Measurements from ENCODE around the gene LSS.
A peak's percentile ranks its signal among the peaks of the same experiment; 100 is the strongest.
"Not testable (repeated sequence)": the region's sequence is repeated elsewhere in the genome, so short reads cannot be mapped to it uniquely, and the experiment has no call there.

The LSS gene

DNA sequence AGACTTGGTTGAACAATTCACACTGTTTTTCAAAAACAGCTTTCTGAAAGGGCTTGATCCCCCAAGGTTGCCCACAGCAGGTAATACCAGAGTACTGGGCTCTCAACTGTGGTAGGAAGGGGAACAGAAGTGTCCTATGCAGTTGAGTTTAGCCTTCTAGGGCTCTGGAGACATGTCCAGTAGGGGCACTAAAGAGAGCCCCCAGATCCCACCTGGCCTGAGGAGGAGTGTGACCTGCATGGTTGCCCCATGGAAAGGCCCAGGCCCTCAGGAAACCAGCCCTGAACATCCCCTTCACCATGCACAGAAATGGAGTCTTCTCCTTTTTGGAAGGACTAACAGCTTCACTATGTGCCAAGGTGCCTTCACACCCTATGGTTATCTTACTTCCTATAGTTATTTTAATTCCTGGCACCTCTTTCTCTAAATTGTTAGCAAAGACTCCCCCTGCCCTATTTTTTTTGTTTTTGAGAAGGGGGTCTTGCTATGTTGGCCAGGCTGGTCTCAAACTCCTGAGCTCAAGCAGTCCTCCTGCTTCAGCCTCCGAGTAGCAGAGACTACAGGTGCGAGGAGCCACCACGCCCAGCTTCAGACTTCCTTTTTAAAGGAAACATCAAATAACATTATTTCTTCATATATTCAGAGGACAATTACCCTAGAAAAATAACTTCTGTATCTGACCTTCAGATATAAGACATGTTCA, 16.8 kb upstream of the LSS start:
- DNase-seq: no peak

DNA sequence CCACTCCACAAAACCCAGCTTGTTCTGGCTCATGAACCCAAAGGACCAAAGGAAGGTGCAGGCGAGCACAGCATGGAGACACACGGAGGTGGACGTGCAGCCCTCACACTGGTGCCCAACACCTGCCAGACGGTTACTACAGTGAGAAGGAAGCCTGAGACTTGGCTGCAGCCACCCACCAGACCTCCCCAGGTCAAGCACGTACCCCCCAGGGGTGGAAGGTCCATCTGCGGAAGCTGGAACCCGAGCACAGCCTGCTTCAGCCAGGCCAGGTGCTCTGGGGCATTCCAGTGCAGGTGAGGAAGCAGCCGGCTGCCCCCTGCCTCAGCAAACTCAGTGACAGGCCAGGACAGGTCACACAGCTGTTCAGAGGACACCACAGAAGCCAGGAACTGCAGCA, 16.0 kb upstream of the LSS start:
- no peak for DNase-seq

DNA sequence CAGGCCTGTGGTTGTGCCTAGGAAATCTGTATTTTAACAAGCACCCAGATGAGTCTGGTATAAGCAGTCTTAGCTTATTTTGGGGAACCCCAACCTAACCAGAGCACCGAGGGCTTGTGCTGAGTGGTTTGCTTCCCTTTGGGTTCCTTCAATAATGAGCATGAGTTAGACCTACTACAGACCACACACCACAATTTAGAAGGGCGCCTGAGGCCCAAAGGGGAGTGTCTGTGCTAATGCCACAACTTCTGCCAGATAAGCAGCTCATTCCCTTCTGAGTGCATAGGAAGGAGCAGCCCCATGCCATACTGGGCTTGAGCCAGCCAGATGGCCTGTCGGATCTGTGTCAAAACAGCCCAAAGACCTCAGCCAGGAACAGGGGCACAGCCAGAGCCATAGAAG, 15.4 kb upstream of the LSS start:
- no peak for DNase-seq

DNA sequence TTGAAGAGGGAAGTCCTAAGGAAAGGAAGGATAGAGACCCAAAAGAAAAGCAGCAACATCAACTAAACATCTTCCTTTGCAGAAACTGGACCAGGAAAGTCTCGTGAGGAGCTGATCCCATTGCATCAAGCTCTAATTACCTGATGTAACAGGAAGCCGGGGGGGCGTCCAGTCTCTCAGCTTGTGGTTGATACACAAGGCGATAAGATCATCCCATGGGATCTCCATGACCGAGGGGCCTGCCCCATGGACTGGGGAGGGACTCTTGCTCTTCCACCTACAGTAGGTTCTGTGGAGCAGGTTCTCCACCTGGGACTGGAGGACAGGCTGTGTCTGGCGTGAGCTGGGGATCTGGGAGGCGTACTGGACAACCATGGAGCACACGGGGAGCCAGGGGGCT, 14.8 kb upstream of the LSS start:
- peak in 1 of 3 donors; percentile 8 for DNase-seq

DNA sequence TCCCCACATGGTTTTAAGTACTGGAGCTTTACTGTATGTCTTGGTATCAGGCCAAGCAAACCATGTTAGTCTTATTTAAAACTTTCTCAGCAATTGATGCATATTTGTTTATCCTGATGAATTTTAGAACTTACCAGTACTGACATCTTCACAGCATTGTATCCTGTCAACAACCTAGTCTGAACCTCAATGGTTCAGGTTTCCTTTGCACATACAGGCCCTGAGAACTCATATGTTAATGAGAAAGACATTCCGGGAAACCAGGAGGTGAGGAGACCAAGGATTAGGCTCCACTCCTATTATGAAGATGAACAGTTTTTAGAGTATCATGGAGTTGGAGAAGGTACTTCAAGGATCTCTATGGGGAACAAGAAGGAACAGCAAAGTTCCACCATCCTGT, 13.0 kb upstream of the LSS start:
- DNase-seq: not testable (repeated sequence)

DNA sequence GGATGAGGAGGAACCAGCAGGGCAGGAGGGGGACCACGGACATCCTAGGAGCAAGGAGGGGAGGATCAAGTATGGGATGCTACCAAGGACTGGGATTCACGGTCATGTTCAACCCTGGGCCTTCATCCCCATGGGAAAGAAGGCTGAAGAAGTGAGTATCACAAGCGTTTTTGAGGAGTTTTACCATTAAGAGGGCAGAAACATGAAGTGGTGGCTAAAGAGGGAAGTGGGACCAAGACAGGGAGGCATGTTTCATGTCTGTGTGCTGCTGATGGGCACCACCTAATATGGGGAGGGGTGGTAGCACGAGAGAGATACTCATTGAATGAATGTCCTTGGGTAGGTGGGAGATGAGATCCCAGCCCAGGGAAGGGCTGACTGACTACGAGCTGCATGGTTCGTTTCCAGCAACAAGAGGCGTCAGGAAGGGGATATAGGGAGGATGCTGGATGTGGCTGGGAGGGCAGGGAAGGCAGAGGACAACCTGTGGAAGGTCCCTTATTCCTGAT, 11.3 kb upstream of the LSS start:
- DNase-seq: no peak

DNA sequence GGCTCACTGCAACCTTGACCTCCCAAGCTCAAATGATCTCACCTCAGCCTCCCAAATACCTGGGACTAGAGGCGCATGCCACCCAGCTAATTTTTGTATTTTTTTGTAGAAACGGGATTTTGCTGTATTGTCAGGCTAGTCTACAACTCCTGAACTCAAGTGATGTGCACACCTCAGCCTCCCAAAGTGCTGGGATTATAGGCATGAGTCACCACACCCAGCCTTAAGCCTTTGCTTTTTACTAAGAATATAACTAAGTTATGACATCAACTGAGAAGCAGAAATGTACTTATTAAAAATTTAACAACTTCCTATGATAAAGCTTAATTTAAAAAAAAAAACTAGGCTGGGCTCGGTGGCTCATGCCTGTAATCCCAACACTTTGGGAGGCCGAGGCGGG, 8.9 kb upstream of the LSS start:
- no peak for DNase-seq

DNA sequence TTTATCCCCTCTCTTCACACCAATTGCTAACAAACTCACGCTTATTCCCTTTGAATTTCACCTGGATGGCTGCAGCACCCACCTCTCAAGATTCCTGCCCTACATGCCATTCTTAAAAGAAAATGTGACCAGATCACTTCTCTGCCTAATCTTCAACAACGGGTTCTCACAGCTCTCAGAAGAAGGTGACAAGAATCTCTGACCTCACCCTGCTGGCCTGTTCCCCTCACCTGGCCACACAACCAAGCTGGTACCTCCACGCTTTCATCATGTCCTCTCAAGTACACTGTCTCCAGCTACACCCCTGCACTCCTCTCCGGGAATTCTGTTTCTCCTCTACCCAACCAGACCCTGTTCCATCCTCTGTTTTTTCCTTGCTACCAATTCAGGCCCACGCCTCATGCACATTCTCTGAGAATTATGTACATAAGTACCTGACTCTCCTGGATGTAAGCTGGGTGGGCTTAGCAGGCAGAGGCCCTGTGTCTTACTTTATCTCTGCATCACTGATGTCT, 5.9 kb upstream of the LSS start:
- DNase-seq: no peak

DNA sequence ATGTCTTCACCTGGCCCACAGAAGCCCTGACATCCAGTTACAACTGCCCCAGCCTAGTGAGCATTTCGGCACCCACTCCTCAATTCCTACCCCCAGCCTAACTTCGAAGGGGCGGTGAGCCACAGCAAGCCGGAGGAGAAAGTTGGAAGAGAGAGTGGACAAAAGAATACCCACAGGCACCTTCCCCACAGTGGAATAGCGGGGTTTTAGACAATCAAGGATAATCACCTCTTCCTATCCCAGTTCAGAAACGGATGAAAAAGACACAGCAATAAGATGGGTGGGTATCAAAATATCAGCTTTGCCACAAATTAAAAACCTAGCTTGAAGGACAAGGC, 1.3 kb upstream of the LSS start:
- no peak for DNase-seq

DNA sequence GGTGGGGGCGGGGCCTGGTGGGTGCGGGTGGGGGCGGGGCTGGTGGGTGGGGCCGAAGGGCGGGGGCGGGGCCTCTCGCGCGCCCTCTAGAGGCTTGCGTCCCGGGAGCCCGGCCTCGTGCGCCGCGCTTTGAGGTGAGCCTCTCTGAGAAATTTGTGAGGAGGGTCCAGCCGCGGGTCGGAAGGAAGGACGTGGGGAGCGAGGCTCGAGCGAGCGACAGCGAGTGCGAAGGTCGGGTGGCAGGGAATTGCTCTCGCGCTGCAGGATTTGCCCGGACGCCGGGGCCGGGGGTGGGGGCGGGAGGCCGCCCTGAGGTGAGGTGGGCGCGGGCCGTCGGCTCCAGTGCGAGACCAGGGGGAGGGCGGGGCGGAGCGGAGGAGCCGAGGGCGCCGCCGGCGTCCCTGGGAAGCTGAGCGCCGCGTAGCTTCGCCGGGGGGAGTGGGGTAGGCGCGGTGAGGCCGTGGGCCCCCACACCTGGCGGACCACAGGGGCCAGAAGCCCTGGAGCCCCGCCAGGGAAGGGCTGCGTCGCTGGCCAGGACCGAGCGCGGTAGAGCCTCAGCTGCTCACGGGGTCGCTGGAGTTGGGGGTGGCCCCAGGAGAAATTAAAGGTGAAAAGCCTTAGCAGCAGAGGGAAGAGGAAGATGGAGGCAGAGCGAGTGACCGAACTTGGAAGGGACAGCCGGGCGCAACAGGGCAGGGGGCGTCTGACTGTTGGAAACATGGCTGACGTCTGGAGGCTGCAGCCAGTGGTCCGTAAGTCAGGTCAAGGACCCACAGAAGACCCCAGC, 754 bp upstream of the LSS start:
- peak in 1 of 3 donors; percentile 35 for DNase-seq

DNA sequence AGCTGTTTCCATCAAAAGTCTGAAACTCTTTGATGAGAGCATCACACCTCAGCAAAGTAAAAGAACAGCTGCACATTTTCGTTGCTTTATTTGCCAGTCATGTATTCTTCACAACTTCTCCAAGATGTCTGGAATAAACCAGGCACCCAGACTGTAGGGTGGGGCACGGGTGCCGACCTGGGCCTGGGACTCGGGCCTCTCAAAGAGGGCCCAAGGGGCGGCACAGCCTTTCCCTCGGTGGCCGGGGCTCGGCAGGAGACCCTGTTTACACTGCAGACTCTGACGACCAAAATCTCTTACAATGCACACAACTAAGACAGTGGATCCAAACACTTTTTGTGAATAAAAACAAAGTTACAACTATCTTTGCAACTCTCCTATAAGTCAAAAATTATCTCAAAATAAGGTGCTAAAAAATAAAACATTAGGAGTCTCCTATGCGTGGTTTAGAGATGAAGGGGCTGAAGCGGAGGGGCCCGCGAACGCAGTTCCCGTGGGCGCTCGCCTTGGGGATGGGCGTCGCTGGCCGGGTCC, 696 bp downstream of the LSS start:
- DNase-seq: peak in 2 of 3 donors; percentile 35 to 36

DNA sequence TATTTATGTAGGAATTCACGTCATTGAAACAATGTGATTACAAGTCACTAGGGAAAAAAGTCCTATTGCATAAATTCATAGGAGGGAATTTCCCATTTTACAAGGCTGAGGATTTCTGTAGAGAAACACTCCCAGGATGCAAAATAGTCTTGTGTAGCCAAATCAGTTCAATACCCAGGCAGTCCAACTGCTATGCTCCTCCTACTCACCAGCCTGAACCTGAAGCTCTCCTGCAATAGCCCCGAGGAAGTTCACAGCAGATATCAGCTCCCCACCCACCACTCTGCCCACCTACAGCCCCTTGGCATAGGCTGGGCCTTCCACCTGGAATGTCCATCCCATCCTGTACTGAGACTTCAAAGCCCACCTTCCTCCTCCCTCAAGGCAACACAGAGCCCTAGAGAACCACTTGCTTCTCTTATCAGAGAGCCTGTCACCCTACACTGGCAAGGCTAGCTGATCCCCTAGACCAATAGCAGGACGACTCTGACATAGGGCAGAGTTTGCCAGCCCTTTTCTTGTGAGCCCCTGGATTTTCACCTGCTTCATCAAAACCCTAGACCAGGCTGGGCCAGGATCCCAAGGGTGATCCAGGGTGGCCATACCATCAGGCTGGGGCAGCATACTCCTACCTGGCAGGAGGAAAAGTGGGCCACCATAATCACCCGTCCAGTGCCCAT, 1.5 kb downstream of the LSS start:
- peak; percentile 83 to 96 (median 94) for DNase-seq

DNA sequence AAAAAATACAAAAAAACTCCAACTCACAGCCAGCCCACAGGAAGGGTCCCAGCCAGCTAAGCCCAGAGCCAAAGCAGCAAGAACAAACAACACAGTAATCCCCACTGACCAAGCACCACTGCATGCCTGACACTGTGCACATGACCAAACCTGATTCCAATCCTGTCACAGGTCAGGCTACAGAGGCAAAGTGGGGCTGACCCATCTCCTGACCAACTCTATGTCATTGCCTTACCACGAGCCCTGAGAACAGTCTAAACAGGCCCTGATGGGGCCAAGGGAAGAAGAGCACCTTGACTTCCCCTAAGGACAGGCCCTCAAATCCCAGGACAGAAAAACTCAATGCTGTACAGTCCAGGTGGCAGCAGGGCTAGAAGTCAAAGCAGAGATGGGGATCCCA, 2.4 kb downstream of the LSS start:
- peak; percentile 34 to 55 (median 50) for DNase-seq

DNA sequence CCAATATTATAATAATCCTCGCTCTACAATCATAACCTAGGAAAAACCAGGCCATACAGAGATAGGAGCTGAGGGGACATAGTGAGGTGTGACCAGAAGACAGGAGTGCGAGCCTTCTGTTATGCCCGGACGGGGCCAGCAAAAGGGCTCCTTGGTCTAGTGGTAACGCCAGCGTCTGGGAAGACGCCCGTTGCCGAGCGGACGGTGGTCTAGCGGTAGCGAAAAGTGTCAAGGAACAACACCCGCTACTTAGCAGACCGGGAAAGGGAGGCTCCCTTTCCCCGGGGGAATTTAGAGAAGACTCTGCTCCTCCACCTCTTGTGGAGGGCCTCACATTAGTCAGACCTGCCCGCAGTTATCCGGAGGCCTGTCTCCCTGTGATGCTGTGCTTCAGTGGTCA, 4.9 kb downstream of the LSS start:
- DNase-seq: not testable (repeated sequence)

DNA sequence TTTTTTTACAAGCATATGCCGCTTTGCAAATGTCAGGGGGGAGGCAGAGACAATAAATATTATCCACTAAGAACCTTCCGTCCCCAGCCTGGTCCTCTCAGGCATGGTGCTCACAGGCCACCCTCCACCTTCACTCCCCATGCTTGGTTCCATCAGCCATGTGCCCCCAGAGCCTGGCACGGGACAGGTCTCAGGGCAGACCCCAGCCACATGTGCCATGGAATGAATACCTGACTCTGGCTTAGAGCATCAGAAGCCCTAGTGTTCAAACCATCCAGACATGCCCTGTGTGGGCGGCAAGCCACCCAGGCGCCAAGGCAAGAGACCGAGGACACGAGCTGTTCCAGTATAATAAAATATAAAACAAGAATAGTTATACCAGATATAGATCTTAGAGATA, 5.4 kb downstream of the LSS start:
- no peak for DNase-seq

DNA sequence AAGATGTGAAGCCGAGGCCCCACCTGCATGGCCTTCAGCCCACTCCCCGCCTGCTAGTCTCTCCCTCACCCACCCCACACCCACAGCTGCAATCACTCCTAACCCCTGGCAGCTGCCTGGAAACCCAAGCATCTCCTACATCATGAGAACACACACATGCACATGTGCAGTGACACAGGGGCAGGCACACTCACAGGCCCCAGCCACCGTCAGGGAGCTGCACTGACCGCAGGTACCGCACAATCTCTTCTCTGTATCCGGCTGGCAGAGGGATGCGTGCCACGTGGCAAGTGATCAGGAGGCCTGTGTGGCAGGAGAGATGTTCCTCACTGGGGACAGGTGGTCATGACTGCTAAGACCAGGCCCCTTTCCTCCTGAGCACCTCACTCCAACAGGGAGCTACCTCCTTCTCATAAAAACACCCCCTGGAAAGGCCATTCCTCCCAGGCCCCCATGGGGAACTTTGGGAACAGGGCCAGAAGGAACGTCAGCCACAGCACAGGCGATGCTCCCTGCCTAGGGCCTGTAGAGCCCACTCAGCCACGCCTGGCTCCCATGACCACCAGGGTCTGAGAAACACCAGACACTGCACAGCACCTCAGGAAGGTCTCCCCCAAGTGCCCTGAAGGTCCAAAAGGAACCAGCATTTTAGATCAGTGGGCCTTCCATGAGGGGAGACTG, 6.0 kb downstream of the LSS start:
- DNase-seq: no peak

DNA sequence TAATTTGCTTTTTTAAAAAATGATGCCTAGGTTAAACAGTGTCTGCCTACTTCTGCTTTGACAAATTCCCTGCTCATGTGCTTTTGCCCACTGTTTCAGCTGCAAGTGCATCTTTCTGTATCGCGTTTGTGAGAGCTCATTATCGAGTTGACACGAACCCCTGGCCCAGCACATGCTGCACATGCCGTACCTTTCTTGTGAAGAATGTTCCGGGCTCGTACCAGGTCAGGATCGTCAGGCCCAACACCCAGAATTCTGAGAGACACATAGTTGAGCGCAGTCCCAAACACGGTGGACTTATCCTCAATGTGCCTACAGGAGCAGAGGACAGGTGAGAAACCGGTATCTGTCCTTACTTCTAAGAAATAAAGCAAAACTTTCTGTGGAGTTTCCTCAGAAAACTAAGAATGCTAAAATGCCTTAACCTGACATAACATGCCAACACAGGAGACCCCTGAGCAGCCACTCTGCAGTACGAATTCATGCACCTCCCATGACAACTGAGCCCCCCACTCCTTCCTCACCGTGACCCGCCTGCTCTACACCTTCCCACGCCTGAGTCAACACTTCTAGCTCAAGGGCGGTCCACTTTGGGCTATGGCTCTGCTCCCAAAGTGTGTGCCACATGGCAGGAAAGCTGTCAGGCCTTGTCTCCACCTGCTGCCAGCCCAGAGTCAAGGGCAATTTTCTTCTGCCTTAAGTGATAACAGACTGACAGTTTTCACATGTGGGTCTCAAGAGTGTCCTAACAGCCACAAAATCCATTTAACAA, 6.7 kb downstream of the LSS start:
- DNase-seq: no peak

DNA sequence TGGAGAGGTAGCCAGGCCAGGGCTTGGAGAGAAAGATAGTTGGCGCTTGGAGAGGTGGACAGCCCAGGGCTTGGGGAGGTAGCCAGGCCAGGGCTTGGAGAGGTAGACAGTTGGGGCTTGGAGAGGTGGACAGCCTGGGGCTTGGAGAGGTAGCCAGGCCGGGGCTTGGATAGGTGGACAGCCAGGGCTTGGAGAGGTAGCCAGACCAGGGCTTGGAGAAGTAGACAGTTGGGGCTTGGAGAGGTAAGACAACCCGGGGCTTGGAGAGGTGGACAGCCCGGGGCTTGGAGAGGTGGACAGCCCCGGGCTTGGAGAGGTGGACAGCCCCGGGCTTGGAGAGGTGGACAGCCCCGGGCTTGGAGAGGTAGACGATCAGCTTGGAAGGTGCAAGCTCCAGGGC, 7.7 kb downstream of the LSS start:
- DNase-seq: no peak

DNA sequence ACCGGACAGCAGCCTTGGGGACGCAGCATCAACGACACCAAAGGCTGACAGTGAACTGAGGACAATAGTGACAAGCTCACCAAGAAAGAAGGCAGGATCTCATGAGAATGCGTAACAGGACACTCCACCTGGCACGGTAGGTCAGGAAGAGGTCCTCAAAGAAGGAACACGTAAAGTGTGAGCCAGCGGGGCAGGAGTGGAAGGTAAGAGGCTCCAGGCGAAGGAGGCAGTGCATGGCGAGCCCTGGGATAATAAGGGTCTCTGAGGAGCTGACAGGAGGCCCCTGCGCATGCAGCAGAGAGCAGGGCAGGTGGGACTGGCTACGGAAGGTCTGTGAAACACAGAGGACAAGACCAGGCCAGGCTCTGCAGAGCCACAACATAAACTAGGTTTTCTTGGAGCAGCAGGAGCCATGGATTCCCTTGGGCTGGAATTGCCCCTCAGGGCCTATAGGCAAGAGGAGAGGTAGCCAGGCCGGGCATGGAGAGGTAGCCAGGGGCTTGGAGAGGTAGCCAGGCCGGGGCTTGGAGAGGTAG, 8.2 kb downstream of the LSS start:
- no peak for DNase-seq

DNA sequence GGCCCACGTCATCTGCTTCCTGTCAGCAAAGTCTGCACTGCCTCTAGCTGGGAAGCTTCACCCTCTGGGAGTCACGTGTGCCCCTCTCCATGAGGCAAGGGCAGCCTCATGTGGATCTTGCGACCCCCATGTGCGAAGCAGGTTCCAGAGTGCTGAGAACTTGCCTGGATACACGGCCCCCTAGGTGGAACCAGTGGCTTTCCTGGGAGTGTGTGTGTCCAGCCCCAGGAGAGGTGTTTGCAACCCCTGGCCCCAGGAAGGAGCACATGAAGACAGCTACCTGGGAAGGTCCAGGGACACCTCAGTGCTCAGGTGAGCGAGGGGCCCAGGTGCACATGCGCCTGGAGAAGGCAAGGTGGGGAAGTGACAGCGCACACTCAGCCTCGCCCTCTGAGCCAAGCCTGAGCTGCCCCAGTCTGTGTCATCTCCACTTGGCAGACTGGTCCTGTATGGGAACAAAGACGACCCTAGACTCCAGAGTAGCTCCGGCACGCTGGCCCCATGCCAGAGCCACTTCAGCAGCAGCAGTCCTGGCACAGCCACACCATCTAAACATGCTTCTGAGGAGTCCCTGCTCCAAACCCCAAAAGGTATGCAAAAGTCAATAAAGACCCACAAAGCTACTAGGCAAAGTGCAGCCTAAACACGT, 8.9 kb downstream of the LSS start:
- no peak for DNase-seq

DNA sequence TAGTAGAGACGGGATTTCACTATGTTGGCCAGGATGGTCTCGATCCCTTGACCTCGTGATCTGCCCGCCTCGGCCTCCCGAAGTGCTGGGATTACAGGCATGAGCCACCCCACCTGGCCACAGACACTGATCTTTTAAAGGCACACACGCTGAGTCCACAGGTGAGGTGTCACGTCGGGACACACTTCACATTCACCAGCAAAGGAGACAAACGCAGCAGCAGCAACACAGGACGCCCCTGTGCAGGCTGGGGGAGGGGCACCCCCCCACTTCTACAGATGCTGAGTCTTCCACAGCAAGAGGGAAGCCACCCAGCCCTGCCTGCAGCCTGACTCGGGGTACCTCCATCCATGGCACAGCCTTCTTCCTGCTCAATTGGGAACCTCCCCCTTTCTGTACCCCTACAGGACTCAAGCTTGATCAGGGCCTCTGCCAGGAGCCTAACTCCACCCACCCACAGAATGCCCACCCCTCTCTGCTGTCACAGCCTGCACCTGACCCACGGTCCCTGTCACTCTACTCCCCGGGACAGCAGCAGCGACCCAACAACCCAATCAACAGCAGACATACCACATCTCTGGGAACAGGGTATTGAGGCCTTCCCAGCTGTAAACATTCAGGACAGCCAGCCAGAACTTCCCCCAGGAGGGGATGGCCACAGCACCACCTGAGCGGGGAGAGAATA, 9.5 kb downstream of the LSS start:
- no peak for DNase-seq

Measured in suppressor macrophage treated with lipopolysaccharide for 1 hour (primary cell).